A172 (cell line): ENCODE results near the gene TULP3. TPM values are rescaled to one million over a fixed set of nuclear protein-coding genes. Genes with fewer than 3 reads are reported as not detected.

Experiments
- DNase-seq: peaks from one replicate; pipeline ENCODE4 v3.0.0-alpha.2; 2015; ENCODE audit warnings: low spot score
- total RNA-seq: library from RNA; depleted of rRNA; stranded (reverse); fragments of >200 nt; shearing (Covaris generic); gene quantifications from 2 replicates; pipeline ENCODE4 v1.2.3, GENCODE V29; 2014; rRNA removed

The TULP3 gene
- total RNA-seq, 1 experiment from 2014 or later: 20.3 TPM

DNA sequence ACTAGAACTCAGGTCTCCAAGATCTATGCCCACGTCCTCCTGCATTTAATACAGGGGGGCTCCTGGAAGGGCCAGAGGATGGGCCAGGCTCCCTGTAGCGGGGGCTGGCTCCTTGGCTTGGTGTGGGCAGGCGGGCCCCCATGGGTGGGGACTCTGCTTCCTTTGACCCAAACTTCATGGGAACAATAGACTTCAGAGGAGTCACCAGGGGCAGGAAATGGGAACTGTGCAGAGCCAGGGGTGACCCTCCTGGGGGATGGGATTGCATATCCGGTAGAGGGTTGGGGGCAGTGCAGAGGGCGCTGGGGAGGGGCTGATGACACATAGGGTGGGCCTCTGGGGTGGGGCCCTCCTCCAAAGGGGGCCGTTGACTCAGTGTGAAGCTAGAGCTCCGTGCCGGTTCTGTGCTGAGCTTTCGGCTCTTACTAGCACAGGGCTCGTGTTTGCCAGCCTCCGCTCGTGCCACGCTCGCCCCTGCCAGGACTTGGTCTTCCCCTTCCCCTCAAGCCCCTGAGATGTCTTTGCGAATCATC, 73.1 kb downstream of the TULP3 start:
- no peak for DNase-seq

DNA sequence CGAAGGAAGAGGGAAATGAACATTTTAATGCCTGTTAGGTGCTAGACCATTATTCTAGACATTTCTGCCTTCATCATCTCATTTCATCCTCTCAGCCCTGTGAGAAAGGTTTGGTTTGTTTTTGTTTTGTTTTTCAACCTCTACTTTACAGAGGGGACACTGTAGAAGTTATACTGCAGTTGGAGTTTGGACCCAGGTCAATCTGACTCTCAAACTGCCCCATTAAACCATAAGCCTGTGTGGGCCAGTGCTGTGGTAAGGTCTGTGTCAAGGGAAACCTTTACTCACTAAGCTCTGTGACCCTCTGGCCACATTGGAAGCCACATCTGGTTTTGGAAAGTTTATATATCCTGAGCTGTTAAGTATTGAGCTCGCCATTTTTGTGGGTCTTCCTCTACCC, 77.0 kb downstream of the TULP3 start:
- DNase-seq: no peak

DNA sequence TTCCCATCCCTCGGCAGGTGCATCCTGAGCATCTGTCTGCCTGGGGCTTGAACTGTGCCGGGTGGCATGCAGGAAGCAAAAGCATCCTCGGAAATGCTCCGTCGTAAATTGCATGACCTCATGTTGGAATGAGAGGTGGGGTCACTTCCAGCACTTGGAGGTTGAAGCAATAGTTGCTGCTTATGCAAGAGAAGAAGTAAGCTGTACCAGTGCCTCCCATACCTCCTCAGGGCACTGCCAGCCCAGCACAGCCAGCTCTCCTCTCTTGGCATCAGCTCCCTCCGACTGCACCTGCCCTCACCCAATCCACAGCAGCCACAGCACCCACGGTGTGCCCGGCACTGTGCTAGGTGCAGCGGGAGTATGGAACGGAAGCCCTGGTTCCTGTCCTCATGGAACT, 80.1 kb downstream of the TULP3 start:
- DNase-seq: no peak

DNA sequence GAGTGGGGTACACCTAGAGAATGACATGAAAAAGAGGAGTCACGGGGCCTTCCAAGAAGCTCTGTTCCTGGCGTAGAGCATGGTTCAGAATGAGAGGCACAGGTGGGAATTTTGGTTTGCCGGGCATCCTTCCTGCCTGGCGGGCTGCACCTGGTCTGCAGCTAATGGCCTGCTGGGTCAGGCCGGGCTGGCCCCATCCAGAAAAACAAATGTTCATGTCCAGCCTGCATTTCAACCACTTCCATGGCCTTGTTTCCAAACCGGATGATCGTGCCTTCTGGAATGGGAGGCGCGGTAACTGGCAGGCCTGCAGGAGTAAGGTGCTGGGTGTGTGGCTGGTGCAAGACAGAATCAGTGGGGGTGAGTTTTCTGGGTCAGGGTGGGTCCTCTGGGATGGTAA, 82.9 kb downstream of the TULP3 start:
- no peak for DNase-seq

DNA sequence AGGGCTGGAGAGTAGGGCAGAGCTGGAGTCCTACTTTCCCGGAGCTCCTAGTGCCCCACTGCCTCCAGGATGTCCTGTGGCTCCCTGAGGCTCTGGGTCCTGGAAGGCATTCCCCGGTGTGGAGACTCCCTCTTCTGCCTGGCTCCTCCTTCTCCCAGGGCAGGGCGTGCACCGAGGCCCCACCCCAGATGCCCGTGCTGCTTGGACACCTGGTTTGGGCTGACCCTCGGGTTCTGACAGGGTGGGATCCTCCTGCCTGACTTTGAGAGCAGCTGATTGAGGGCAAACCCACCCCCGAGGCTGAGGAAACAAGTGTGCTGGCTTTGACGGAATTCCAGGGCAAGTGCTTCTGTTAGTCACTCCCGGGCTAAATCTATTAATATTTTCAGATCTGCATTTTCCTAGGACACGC, 83.9 kb downstream of the TULP3 start:
- no peak for DNase-seq

DNA sequence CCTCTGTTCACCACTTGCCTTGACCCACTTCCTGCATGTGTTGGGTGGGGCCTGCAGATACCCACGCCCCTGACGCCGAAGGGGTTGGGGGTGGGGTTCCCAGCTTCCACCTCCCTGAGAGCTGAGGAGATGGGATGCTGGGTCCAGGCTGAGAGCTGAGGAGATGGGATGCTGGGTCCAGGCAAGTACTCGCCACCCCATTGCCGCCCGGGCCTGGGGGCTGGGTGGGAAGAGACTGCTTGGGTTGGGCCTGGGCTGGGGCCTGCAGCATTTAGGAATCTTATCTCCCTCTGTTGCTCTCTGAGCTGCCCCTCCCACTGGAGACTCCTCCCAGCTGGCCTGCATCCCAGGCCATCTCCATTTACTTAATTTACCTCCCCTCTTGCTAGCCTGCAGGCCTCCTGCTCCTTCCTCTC, 85.9 kb downstream of the TULP3 start:
- no peak for DNase-seq

DNA sequence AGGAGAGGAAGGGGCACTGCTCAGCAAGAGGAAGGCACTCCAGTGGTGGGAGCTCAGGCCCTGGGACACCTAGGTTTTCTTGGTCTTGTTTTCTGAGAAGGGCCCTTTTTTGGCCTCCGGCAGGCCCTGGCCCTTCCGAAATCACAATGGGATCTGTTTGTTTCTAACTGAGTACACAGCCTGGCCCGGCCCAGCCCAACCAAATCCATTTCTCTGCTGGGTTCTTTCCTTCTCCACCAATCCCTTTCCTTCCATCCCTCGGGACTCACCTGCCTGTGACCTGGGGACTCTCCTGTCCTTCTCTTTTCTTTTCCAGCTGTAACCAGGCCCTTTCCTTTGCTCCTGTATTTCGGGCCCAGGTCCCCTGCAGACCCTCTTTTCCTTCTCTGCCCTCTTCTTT, 87.1 kb downstream of the TULP3 start:
- no peak for DNase-seq

DNA sequence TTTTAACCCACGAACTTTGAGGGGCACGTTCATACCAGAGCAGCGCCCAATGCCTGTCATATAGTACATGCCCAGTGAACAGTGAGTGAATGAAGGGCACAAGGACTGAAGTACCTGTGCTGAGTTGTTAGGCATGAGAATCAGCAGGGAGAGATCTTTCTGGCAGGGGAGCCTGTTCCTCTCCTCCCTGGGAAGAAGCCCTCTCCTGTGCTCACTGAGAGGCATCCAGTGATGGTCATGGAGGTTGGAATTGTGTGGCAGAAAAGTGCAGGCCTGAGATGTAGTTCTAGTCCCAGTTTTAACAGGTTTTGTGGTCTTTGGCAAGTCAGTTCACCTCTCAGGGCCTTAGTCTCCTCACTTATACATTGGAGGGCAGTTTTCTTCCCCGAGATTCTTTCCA, 89.1 kb downstream of the TULP3 start:
- no peak for DNase-seq

DNA sequence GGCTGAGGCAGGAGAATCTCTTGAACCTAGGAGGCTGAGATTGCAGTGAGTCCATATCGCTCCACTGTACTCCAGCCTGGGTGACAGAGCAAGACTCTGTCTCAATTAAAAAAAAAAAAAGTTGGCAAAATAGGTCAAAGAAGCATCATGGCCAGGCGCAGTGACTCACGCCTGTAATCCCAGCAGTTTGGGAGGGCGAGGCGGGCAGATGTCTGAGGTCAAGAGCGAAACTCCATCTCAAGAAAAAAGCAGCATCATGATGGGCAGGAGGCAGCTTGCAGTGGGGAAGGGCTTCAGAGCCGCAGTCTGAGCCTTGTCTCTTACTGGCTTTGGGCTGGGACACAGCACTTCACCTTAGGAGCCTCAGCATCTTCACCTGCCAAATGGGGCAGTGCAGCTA, 89.9 kb downstream of the TULP3 start:
- no peak for DNase-seq

DNA sequence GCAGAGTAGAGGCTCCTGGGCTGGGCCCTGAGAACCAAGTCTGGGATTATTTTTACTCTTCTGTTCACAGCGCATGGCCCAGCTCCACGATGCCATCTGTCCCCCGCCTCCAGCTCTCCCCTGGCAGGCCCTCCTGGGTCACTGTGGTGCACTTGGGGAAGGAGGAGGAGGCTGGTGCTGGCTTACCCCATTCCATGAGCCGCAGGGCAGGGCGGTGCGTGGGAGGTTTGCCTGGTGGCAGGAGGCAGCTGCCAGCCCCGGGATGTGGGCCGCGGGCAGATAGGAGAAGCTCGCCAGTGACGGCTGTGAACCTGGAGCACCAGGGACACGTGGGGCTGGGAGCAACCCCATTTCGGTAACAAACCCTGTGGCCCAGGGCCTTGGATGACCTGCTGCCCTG, 91.7 kb downstream of the TULP3 start:
- no peak for DNase-seq

DNA sequence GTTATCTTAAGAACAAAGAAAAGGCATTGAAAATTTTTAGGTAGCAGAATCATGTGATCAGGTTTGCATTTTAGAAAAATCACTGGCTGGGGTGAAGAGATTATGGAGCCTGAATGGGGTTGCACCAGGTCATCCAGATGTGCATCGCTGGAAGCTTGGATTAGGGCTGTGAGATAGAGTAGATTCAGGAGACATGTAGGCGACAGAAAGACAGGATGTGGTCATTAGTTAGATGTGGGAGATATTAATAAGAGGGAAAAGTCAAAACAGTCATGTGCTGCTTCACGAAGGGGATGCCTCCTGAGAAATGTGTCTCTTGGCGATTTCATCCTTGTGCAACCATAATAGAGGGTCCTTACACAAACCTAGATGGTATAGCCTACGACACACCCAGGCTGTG, 93.6 kb downstream of the TULP3 start:
- DNase-seq: no peak

DNA sequence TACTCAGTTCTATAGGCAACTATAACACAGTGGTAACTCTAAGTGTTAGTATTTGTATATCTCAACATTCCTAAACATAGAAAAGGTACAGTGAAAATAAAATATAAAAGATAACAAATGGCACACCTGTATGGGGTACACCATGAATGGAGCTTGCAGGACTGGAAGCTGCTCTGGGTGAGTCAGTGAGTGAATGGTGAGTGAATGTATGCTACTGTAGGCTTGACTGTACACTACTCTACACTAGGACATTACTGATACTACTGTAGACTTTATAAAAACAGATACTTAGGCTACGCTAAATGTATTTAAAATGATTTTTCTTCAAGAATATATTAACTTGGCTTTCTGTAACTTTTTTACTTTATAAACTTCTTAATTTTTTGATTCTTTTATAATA, 94.0 kb downstream of the TULP3 start:
- no peak for DNase-seq

DNA sequence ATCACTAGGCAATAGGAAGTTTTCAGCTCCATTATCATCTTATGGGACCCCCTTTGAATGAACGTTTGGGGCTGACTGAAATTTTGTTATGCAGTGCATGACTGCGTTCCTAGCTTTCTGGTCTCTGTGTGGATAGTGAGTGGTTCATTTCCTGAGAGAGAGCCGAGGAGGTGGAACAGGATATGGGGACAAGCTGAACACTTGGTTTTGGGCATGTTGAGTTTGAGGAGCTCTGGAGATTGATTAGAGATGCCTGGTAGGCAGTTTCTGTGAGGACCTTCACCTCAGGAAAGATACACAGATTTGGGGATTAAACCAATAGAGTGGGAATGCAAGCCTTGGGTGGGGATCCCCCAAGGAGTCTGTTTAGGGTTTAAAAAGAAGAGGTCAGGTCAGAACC, 96.2 kb downstream of the TULP3 start:
- DNase-seq: no peak

DNA sequence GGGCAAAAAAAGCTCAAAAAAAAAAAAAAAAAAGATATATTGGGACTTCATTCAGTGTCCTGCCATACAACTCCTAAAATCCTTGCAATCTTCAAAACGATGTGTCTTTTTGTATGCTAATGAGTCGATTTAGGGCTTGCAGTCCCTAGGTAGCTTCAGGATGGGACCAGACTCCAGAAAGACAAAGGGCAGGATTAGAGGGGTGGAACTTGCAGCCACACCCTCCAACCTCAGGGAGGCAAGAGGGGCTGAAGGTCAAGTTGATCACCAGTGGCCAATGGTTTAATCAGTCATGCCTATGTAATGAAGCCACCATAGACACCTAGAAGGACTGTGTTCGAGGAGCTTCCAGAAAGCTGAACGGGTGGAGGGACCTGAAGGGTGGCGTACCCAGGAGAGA, 97.8 kb downstream of the TULP3 start:
- DNase-seq: no peak

Other genes starting within 250 kb of the TULP3 start
- gene FKBP4, start 95.9 kb upstream of the TULP3 start, total RNA-seq: 45.5 and 47.1 TPM in 2 replicates
- gene ITFG2, start 78.2 kb upstream of the TULP3 start, total RNA-seq: 7.2 and 23.4 TPM in 2 replicates
- not detected in 2 replicates for gene NRIP2, start 55.9 kb upstream of the TULP3 start, total RNA-seq
- gene TEX52, start 33.9 kb upstream of the TULP3 start, total RNA-seq: not detected in 2 replicates
- 32.9 and 33.8 TPM in 2 replicates for gene FOXM1, start 13.7 kb upstream of the TULP3 start, total RNA-seq
- gene RHNO1, start 13.7 kb upstream of the TULP3 start, total RNA-seq: 30.2 and 41.6 TPM in 2 replicates
- 9.4 and 17.2 TPM in 2 replicates for gene TEAD4, start 68.5 kb downstream of the TULP3 start, total RNA-seq
- gene TSPAN9, start 186.5 kb downstream of the TULP3 start, total RNA-seq: 7.0 and 10.3 TPM in 2 replicates